Activated naive CD4-positive, alpha-beta T cell treated with anti-CD3 and anti-CD28 coated beads, Interleukin-2, amount 50 U/mL, for 16 hours (primary cell): Measurements from ENCODE around the gene DEFB110.

Source experiments
- DNase-seq: peaks from one replicate; pipeline ENCODE4 v3.0.0-alpha.2; 2020

Gene DEFB110

GRCh38 chr6:50021894-50022293 is at the start of gene DEFB110:
TSS of gene DEFB110 (minus strand) at chr6:50021994. CDS start at chr6:50021935, 59 bp downstream.
- DNase-seq, result no peak

DNA sequence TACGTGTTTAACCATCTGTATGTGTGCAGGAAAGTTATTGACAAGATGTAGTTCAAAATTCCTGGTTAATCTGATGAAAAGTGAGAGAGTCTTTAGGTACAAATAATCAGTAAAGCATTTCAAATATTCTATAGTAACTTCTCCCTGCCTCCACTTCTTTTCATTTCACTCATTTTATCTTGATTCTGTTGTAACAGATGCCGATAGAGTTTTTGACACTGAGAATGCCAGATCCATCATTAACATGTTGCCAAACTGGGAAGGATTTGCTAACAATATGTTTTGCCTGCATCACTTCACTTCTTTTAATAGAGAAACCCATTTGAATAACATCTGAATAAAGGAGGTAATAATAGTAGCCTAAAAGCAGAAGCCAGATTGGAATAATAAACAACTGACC is 48.3 kb upstream of the DEFB110 start:
- no peak for DNase-seq

- DNase-seq, result no peak
These were observed 40.3 kb upstream of the DEFB110 start for GRCh38 chr6:50062051-50062450.

DNA sequence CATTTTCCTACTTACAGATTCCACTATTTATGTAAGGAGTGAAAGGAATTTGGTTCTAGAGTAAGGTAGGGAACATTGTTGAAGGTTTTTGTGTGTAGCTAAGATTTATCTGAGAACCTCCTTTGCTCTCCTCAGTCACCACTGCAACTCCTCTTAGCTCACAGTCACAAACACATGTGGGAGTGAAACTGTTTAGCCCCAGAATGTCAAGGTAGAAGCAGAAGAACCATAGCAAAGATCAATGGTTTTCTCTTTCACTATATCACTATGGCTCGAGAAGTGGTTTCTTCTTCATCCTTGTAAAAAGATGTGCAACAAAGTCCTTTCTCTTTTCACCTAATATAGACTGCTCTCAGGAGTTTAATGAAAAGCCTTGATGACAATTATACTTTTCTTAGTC is 34.4 kb upstream of the DEFB110 start:
- no peak for DNase-seq

DNA sequence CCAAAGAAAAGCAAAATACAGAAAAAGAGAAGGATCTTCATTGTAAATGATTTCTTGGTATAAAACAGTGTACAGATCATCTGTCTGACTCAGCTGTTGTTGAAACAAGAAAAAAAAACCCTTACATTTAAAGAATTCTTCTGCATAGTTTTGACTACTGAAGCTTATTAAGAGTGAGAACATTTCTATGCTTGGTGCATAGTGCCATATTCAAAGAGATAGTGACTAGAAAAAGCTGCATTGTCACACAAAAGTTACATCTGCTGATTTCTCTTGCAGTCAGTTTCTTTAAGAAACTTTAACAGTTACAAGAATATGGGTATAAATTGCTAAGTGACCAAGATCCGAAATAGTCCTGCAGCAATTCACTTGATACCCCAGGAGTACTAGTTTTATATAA is 28.0 kb upstream of the DEFB110 start, which contains the start of gene DEFB112:
TSS of gene DEFB112 (minus strand) at position 101 of the 400 bp plus-strand sequence. CDS start at position 41, 60 bp downstream.
- no peak for DNase-seq

DNA sequence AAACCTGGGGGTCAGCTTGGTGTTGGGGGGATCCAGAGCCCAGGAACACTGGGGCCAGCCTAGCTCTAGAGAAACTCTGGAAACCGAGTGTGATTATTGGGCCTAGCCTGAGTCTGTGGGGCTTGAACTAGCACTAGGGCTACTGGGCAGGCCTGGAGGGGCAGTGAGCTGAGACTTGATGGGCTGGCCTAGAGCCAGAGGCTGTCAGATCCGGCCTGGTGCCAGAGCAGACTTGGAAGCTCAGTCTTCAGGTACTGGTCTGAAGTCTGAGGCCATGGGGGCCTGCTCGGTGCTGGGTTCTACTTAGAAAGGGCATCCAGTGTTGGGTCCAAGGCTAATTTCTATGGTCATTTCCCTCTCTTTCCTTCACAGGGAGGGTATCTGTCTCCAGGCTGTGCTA is 25.2 kb upstream of the DEFB110 start:
- DNase-seq, result no peak

- DNase-seq, result no peak
These were observed 9.2 kb upstream of the DEFB110 start for GRCh38 chr6:50030777-50031562.

DNA sequence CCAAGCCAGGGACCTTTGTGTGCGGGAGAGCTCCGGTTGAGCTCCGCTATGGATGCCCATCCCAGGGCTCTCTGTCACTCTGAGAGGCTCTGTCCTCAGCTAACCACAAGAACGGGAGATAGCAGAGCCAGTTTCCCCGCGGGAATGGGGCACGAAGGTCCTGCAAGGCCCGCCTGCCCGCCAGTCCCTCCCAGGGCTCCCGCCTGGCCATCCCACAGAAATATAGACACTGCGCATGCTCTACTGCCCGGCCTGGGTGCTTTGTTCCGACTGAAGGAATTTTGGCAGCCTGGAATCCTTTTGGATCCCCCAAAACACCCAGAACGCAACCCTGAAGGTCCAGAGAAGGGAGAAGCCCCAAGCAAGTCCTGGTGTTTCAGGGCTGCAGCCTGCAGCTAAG is 8.6 kb upstream of the DEFB110 start:
- DNase-seq, result no peak

DNA sequence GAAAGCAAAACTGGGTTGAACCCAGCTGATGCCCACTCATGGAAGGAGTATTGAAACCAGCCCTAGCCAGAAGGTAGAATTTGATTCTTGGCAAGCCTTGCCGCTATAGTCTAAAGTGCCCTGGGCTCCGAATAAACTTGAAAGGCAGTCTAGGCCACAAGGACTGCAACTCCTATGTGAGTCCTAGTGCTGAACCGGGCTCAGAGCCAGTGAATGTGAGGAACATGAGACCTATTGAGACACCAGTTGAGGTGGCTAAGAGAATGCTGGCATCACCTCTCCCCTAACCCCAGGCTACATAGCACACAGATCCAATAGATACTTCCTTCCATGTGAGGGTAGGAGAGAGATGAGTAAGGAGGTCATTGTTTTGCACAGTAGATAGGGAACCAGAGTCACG is 3.5 kb upstream of the DEFB110 start:
- no peak for DNase-seq

DNA sequence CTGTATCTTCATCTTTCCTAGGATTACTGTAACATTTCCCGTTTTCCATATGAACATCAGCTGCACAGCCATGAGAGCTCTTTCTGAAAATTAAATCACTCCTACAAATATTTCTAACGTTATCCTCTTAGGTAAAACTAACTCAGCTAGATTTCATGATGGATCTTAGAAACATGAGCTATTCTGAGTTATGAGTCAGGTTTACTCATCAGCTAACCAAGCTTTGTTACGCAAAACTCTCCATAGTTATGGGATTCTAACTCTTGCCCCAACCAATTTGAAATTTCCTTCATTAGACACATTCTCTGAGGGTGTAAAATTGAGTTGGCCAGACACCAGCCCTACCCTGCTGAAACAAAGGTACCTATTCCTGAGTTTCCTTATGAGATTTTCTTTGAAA is 14.0 kb downstream of the DEFB110 start:
- DNase-seq, result no peak

GRCh38 chr6:50003139-50003538 is 18.7 kb downstream of the DEFB110 start:
- no peak for DNase-seq

- no peak for DNase-seq
These were observed 26.5 kb downstream of the DEFB110 start for GRCh38 chr6:49995278-49995677.

- DNase-seq, result no peak
These were observed 32.9 kb downstream of the DEFB110 start for GRCh38 chr6:49988900-49989299.

DNA sequence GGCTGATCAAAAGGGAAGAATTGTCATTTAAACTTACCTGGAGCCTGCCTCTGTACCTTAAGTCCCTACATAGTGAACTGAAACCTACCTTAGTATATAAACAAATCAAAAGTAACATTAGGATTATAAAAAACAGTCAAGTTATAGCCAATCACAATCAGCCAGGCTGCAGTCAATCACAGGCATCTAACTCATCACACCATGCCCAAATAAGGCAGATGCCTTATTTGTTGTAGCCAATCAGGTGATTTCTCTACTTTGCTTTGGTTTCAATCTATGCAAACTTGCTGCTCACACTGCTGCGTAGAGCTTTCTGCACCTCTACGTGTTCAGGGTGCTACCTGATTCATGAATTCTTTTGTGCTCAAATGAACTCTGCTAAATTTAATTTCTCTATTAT is 34.0 kb downstream of the DEFB110 start:
- DNase-seq, result no peak

- no peak for DNase-seq
These were observed 35.2 kb downstream of the DEFB110 start for GRCh38 chr6:49986551-49986950.

DNA sequence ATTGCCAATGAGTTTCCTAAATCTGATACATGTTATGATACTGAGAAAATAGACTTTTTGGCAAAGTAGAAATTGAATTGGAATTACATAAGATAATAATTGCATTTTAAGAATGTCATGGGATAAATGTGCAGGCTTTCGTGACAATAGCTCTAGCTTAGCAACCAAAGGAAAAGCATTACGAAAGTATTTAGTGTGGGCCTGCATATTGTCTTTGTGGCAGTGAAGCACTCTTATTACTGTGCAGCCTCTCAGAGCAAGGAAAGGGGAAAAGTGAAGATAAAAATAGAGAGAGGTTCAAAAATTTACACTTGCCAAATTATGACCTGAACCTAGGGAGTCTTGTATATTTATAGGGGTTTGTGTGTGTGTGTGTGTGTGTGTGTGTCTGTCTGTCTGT is 39.7 kb downstream of the DEFB110 start:
- no peak for DNase-seq

DNA sequence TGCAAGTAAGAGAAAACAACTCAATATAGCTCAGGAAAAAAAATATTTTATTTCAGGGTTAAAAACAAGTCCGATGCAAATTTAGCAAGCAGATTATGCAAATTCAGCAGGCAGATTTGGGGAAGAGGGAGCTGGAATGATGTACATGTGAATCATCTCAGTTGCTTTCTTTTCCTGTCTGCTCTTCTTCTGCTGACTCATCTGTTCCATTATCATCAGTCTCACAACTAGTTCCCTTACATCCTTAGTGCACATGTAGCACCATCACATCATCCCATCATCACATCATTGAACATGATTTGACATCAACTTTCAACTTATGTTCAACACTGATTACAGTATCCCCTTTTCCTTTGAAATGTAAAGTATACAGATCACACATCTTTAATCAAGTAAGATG is 40.9 kb downstream of the DEFB110 start:
- no peak for DNase-seq

- no peak for DNase-seq
These were observed 42.2 kb downstream of the DEFB110 start for GRCh38 chr6:49979584-49979983.

GRCh38 chr6:49978332-49979226 is 43.2 kb downstream of the DEFB110 start:
- no peak for DNase-seq

DNA sequence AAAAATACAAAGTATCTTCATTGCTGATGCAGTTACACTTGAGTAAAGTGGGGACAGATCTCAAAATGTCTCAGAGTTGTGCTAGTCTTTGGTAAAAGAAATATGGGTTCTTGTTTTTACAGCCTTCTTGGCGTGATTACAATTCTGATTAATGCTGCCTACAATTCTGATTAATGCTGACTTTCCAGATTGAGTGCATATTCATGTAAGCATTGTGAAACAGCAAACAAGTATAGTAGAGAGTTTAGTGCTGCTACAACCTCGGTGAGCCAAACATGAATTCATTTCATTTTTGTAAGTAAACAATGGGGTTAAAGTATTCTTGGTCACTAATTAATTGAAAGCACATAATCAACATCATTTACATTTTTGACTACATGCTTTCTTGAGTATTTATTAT is 52.2 kb downstream of the DEFB110 start, which contains the start of gene DEFB113:
TSS of gene DEFB113 (minus strand) at position 21 of the 400 bp plus-strand sequence. CDS start at position 21, 0 bp downstream.
- no peak for DNase-seq
